GM19438 (cell line): Measurements from ENCODE around the gene OR13D1.
"Not testable (repeated sequence)": the region's sequence is repeated elsewhere in the genome, so short reads cannot be mapped to it uniquely, and the experiment has no call there.

Experiments
- ATAC-seq: cut with Tn5 transposase; IDR thresholded peaks from one replicate; pipeline ENCODE4 v1.9.1; 2021; ENCODE audit warnings: low read depth; ENCODE audit not compliant: unreplicated experiment

The OR13D1 gene, protein sequence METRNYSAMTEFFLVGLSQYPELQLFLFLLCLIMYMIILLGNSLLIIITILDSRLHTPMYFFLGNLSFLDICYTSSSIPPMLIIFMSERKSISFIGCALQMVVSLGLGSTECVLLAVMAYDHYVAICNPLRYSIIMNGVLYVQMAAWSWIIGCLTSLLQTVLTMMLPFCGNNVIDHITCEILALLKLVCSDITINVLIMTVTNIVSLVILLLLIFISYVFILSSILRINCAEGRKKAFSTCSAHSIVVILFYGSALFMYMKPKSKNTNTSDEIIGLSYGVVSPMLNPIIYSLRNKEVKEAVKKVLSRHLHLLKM

GRCh38 chr9:104694218-104694617 is at the start of gene OR13D1:
TSS of gene OR13D1 (plus strand) at chr9:104694518. CDS start at chr9:104694518, 0 bp downstream.
- no peak for ATAC-seq

DNA sequence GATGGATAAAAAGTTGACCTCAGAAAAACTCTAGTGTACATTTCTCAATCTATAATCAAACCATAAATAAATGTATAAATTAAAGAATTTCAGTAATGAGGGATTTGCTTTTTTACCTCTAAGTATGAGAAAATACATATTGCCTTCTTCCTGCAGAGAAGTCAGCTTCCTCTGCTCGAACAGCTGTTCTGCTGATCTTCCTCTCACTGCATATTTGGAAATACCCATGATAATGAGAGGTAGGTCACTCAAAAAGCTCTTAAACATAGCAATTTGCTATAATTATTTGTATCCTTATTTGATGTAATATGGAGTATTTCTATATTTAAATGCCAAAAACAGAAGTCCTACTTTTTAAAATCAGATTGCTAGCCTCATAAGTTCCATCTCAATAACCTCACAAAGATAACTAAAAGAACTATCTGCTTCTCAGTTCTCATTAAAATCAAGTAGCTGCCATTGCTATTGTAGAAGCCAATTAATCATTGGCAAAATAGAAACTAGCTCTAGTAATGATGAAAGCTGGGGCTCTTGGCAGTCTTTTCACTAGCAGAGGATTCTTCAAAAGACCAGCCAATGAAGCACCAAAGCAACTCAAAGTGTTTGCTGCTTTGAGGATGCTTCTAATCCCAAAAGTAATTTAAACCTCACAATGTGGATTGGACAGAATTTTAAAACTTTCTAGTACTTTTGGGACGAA is 35.7 kb upstream of the OR13D1 start:
- no peak for ATAC-seq

GRCh38 chr9:104675611-104676010 is 18.7 kb upstream of the OR13D1 start:
- no peak for ATAC-seq

GRCh38 chr9:104682642-104683041 is 11.7 kb upstream of the OR13D1 start:
- ATAC-seq: peak; percentile 54

DNA sequence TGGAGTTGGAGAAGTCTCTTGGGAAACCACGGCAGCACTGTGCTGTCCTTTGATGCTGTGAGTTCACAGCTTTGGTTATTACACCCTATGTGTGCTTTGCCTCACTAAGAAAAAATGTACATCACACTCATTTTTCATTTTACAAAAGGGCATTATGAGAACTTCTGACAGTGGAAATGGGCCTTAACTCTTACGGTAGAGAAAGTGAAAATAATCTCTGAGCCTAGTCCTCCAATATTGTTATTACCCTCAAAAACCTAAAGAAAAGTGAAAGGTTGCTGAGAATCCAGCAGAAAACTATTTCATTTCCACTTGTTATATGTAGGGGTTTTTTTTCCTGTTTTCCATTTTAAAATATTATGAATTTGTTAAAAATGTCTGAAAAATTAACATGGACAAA is 8.2 kb upstream of the OR13D1 start:
- no peak for ATAC-seq

GRCh38 chr9:104700306-104700705 is 6.0 kb downstream of the OR13D1 start:
- no peak for ATAC-seq

- not testable (repeated sequence) for ATAC-seq
Measured at GRCh38 chr9:104708737-104709136, 14.4 kb downstream of the OR13D1 start.

DNA sequence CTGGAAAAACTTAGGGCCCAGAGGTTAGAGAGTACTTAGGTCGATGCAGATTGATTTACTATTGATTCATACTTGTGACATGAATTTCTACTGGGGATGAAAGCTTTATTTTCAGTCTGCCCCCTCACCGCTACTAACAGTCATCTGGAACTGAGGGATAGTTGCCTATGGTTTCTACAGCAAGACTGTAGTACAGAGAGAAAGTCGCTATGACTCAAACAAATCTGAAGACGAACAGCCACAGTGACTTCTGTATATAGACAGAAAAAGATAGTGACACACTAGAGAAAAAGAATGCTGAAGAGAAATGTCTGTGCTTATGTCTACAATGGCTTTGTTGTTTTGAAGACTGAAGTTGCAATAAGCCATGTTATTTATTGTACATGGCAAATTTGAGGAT is 17.3 kb downstream of the OR13D1 start:
- ATAC-seq: no peak

DNA sequence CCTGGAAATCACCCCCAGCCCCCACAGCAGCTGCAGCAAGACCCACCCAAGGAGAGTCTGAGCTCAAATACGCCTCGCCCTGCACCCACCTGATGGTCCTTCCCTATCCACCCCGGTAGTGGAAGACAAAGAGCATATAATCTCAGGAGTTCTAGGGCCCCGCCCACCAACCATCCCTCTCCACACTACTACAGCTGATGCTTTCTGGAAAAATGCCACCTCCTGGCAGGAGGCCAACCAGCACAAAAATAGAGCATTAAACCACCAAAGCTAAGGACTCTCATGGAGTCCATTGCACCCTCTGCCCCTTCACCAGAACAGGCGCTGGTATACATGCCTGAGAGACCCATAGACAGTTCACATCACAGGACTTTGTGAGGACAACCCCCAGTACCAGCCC is 30.7 kb downstream of the OR13D1 start:
- ATAC-seq: no peak

DNA sequence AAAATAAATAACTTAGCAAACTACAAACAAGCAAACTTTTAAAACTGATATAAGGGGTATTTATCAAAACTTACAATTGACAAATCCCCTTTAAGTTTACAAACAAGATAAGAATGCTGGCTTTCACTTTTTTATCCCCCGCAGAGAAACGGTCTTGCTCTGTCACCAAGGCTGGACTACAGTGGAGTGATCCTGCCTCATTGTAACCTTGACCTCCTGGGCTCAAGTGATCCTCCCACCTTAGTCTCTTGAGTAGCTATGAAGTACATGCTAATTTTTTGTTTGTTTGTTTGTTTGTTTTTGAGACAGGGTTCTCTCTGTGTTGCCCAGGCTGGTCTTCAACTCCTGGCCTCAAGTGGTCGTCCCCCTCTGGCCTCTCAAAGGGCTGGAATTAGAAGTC is 44.1 kb downstream of the OR13D1 start:
- ATAC-seq: no peak

- ATAC-seq: no peak
Measured at GRCh38 chr9:104740621-104741020, 46.3 kb downstream of the OR13D1 start.

DNA sequence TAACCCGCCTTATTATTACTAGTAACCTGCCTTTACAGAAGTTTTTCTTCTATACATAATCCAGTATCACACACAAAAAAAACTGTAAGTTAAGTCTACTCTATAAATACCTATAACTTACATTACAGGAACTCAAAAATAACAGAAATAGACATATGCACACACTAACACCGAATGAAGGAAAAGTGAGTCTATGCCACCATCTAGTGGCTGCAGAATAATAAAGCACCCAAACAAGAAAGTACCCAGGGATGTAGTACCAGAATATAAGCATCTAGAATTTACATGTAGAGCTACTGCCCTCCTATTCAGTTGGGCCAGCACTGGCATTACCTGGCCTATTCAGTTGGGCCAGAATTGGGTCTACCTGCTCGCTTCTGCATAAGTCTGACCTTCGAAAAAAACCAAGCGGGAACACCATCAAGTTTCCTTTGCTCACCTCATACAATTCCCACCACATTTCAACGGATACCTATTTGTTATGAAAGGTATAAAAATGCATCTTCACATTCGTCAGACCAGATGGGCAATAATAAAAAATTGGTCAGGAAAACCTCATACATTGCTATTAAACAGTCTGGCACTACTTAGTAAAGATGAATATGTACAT is 49.2 kb downstream of the OR13D1 start:
- no peak for ATAC-seq
